Tibial nerve (tissue), 4 donors: ENCODE results near the gene KMT2D. TPM values are rescaled to one million over a fixed set of nuclear protein-coding genes. Genes with fewer than 3 reads are reported as not detected.

Experiments
- DNase-seq, 2 donors: peaks; one replicate each; pipeline ENCODE4 v3.0.0-alpha.2; 2019; ENCODE audit warnings: low spot score in 2 of 2
- H3K27ac ChIP-seq, 4 donors: fragments of 200-600 bp; sonication (generic) in 3 of 4; one replicate each; pipeline ENCODE4 v1.5.1; 2017 to 2019; ENCODE audit warnings: mild to moderate bottlenecking in 1 of 4
- H3K27me3 ChIP-seq, 2 donors: fragments of 200-600 bp; sonication (generic) in 1 of 2; one replicate each; pipeline versions ENCODE4 v1.5.1 to v1.6.0; 2017 to 2019
- H3K36me3 ChIP-seq, 3 donors: fragments of 200-600 bp; sonication (generic); one replicate each; pipeline ENCODE4 v1.5.1; 2018 to 2019
- H3K4me1 ChIP-seq, 4 donors: fragments of 200-600 bp; sonication (generic) in 3 of 4; one replicate each; pipeline ENCODE4 v1.5.1; 2017 to 2019
- H3K4me3 ChIP-seq, 4 donors: fragments of 200-600 bp; sonication (generic) in 3 of 4; one replicate each; pipeline ENCODE4 v1.5.1; 2017 to 2019; ENCODE audit warnings: mild to moderate bottlenecking in 1 of 4, moderate library complexity in 1 of 4
- H3K9me3 ChIP-seq, 4 donors: fragments of 200-600 bp; sonication (generic) in 3 of 4; one replicate each; pipeline ENCODE4 v1.5.1; 2017 to 2019
- EP300 ChIP-seq, 2 donors: sonication (generic); formaldehyde crosslinking; IDR thresholded peaks; one replicate each; pipeline ENCODE4 v1.6.1; 2017; ENCODE audit warnings: antibody characterized with exemption in 2 of 2, mild to moderate bottlenecking in 1 of 2
- POLR2A ChIP-seq, 2 donors: fragments of 450-650 bp; IDR thresholded peaks; one replicate each; pipeline ENCODE4 v1.6.1; 2017; ENCODE audit warnings: antibody characterized with exemption in 2 of 2, mild to moderate bottlenecking in 2 of 2, moderate library complexity in 2 of 2
- WGBS, 2 donors: methylation state at CpG; one replicate each; pipeline ENCODE4 v1.1.5; 2018; 5-methylcytosine and 5-hydroxymethylcytosine counted together
- total RNA-seq, 4 donors: library from RNA; depleted of rRNA; stranded (reverse); fragments of >200 nt; gene quantifications; one replicate each; pipeline ENCODE4 v1.1.0, GENCODE V29; 2016
- TF ChIP-seq, protein P1 (sequence below), 5 experiments: fragments of 200-600 bp in 3 of 5; fragments of 450-650 bp in 2 of 5; sonication (generic) in 3 of 5; IDR thresholded peaks; one replicate each; pipeline ENCODE4 v1.5.1; 2016 to 2019; ENCODE audit warnings: antibody characterized with exemption in 5 of 5, mild to moderate bottlenecking in 3 of 5, moderate library complexity in 2 of 5

KMT2D gene
- total RNA-seq, 4 donors from 2014 or later: 53.5 to 102 (median 76.9) TPM

- Histone ChIP-seq H3K27me3 (no peaks in the 10 kb centered on the region), H3K4me1 (no peaks in the 10 kb centered on the region), H3K4me3 (no peak overlapping the region), H3K36me3 (peaks cover 8 to 100% (median 43%) of the 10 kb centered on the region in 3 donors), H3K27ac (no peak overlapping the region), H3K9me3 (no peaks in the 10 kb centered on the region)
- no peak for DNase-seq
- 90% methylated on average over 9 of the region's 9 CpGs for WGBS, 2 donors
- TF ChIP-seq POLR2A (IDR thresholded peaks at IDR 0.05) (no peak), EP300 (IDR thresholded peaks at IDR 0.05) (no peak)
- TF ChIP-seq, protein P1, sequence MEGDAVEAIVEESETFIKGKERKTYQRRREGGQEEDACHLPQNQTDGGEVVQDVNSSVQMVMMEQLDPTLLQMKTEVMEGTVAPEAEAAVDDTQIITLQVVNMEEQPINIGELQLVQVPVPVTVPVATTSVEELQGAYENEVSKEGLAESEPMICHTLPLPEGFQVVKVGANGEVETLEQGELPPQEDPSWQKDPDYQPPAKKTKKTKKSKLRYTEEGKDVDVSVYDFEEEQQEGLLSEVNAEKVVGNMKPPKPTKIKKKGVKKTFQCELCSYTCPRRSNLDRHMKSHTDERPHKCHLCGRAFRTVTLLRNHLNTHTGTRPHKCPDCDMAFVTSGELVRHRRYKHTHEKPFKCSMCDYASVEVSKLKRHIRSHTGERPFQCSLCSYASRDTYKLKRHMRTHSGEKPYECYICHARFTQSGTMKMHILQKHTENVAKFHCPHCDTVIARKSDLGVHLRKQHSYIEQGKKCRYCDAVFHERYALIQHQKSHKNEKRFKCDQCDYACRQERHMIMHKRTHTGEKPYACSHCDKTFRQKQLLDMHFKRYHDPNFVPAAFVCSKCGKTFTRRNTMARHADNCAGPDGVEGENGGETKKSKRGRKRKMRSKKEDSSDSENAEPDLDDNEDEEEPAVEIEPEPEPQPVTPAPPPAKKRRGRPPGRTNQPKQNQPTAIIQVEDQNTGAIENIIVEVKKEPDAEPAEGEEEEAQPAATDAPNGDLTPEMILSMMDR (IDR thresholded peaks at IDR 0.05): no peak
Measured at GRCh38 chr12:49027846-49028555, 32.6 kb downstream of the KMT2D start.

DNA sequence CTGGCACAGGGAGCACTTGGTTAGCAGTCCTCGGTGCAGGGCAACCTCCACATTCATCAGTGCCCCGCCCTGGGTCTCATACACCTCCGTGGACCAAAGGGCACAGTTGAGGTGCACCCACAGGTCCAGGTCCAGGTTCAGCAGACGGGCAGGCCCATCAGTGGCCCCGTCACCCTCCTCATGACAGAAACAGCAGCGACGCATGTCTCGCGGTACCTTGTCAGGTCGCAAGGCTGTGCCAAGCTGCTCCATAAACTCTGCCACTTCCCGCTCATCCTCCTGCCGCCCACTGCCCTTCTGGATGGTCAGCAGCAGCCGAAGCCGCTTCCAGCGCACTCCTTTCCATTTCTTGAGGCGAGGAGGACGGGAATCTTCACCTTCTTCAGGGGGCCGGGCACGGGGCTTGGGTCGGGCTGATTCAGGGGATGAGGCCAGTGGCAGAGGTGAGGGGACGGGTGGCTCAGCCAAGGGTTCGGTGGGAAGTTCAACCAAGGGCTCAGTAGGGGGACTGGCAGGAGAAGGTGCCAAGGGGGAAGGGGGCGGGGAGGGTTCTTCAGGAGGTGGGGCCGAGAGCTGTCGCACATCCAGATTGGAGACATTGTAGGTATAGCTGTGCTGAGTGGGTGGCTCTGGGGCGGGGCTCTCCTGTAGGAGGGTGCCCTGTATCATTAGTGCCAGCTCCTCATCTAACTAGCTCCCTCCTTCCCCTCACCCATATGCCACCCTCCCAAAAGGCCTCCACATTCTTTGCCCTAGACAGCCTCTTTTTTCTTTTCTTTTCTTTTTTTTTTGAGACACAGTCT, 33.7 kb downstream of the KMT2D start:
- H3K4me1 ChIP-seq: no peaks in the 10 kb centered on the region
- no peak overlapping the region for H3K27ac ChIP-seq
- peaks cover 8 to 100% (median 42%) of the 10 kb centered on the region in 3 donors for H3K36me3 ChIP-seq
- WGBS, 2 donors: 92 to 94% methylated on average over 22 to 24 of the region's 26 CpGs
- H3K9me3 ChIP-seq: no peaks in the 10 kb centered on the region
- H3K4me3 ChIP-seq: no peak overlapping the region
- no peaks in the 10 kb centered on the region for H3K27me3 ChIP-seq
- TF ChIP-seq EP300 (IDR thresholded peaks at IDR 0.05) (no peak), POLR2A (IDR thresholded peaks at IDR 0.05) (no peak)
- TF ChIP-seq, protein P1 (IDR thresholded peaks at IDR 0.05): no peak
- no peak for DNase-seq

DNA sequence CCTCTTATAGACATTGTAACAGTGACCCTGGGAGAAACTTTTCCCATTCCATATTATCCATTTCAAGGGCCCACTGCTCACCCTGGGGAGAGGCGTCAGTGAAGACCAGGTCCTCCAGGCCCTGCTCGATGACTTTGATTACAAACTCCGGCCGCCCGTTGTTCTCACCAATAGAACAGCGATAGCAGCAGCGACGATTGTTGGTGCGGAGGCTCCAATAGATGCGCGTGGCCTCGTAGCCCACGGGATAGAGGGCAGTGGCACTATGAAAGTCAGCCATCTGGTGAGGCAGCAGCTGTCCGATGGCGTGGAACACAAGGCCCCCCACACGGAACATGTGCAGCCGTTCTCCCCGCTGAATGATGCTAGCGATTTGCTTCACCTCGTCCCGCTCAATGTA, 34.5 kb downstream of the KMT2D start:
- Histone ChIP-seq H3K9me3 (no peaks in the 10 kb centered on the region), H3K4me3 (no peak overlapping the region), H3K36me3 (peaks cover 5 to 100% (median 42%) of the 10 kb centered on the region in 3 donors), H3K4me1 (no peaks in the 10 kb centered on the region), H3K27me3 (no peaks in the 10 kb centered on the region), H3K27ac (no peak overlapping the region)
- no peak for DNase-seq
- WGBS, 2 donors: 91 to 94% methylated on average over 21 of the region's 21 CpGs
- TF ChIP-seq, protein P1 (IDR thresholded peaks at IDR 0.05): no peak
- TF ChIP-seq EP300 (IDR thresholded peaks at IDR 0.05) (no peak), POLR2A (IDR thresholded peaks at IDR 0.05) (no peak)

DNA sequence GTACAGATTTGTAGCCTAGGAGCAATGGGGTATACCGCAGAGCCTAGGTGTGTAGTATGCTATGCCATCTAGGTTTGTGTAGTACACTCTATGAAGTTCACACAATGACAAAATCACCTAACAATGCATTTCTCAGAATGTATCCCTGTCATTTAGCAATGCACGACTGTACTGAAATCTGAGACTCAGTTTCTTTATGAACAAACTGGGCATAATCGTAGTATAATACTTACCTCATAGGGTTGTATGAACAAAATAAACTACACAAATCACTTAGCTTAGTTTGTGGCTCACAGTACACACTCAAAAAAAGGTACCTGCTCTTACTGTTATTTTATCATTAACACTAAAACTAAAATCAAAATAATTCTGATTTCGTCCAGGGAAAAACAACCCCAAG, 35.1 kb downstream of the KMT2D start:
- H3K4me1 ChIP-seq: no peaks in the 10 kb centered on the region
- no peaks in the 10 kb centered on the region for H3K9me3 ChIP-seq
- H3K36me3 ChIP-seq: peaks cover 5 to 100% (median 42%) of the 10 kb centered on the region in 3 donors
- no peak overlapping the region for H3K27ac ChIP-seq
- DNase-seq: no peak
- TF ChIP-seq, protein P1 (IDR thresholded peaks at IDR 0.05): no peak
- TF ChIP-seq EP300 (IDR thresholded peaks at IDR 0.05): no peak
- no peak for TF ChIP-seq POLR2A (IDR thresholded peaks at IDR 0.05)
- H3K4me3 ChIP-seq: no peak overlapping the region
- no peaks in the 10 kb centered on the region for H3K27me3 ChIP-seq
- 88 to 90% methylated on average over 4 of the region's 4 CpGs for WGBS, 2 donors

- H3K4me3 ChIP-seq: no peak overlapping the region
- 89 to 91% methylated on average over 12 of the region's 12 CpGs for WGBS, 2 donors
- TF ChIP-seq POLR2A (IDR thresholded peaks at IDR 0.05): no peak
- TF ChIP-seq, protein P1 (IDR thresholded peaks at IDR 0.05): no peak
- no peak for TF ChIP-seq EP300 (IDR thresholded peaks at IDR 0.05)
- H3K36me3 ChIP-seq: peaks cover 5 to 94% (median 42%) of the 10 kb centered on the region in 3 donors
- peaks cover 0 to 7% (median under 1%) of the 10 kb centered on the region in 4 donors for H3K4me1 ChIP-seq
- H3K9me3 ChIP-seq: no peaks in the 10 kb centered on the region
- no peaks in the 10 kb centered on the region for H3K27me3 ChIP-seq
- no peak overlapping the region for H3K27ac ChIP-seq
- DNase-seq: no peak
Measured at GRCh38 chr12:49024543-49024942, 36.1 kb downstream of the KMT2D start.
